HCT116 (cell line): Measurements from ENCODE around the gene DIAPH3. TPM values are rescaled to one million over a fixed set of nuclear protein-coding genes. Genes with fewer than 3 reads are reported as not detected.

ENCODE experiments used
- ATAC-seq: fragments of 200-7000 bp; cut with Tn5 transposase; 2 replicates; pipeline ENCODE4 v1.9.1; 2020; ENCODE audit warnings: mild to moderate bottlenecking, moderate library complexity
- BruUV-seq: library from RNA; stranded (reverse); fragments of 400-500 nt; replicated peaks from 2 replicates; lab custom pipeline; 2021; lab: Mats Ljungman, UMichigan
- CTCF ChIA-PET: fragments of 300-600 bp; sonication (Branson Sonifier 250); formaldehyde crosslinking; loops from one replicate; lab custom pipeline; 2021; ENCODE audit warnings: antibody characterized with exemption; lab: Charles Lee
- POLR2A ChIA-PET: fragments of 300-600, 350-600 bp; sonication (Branson Sonifier 250); formaldehyde crosslinking; loops from one replicate; lab custom pipeline; 2021; ENCODE audit warnings: antibody characterized with exemption; lab: Charles Lee
- RAD21 ChIA-PET, 2 experiments: fragments of 300-600 bp; sonication (Branson Sonifier 250); formaldehyde crosslinking; loops; one replicate each; lab custom pipeline; 2023; ENCODE audit warnings: low total read pairs in 2 of 2; ENCODE audit not compliant: uncharacterized antibody in 2 of 2, unreplicated experiment in 2 of 2, low non-redundant PET in 1 of 2; lab: Charles Lee
- DNase-seq: peaks from one replicate; pipeline ENCODE4 v3.0.0-alpha.2; 2010; ENCODE audit warnings: low read depth, low spot score
- H2AFZ ChIP-seq: fragments of 200-600 bp; shearing (Covaris generic), sonication (generic); 2 replicates; pipeline ENCODE4 v1.6.1; 2017; ENCODE audit warnings: low read depth, mixed run types, mixed read lengths, antibody characterized with exemption, low read length; ENCODE audit not compliant: poor library complexity, severe bottlenecking
- H3K27ac ChIP-seq: 2 replicates; pipeline ENCODE4 v1.5.1; 2012; ENCODE audit warnings: low read depth, low read length
- H3K27me3 ChIP-seq: fragments of 200-600 bp; sonication (generic); 2 replicates; pipeline ENCODE4 v1.6.1; 2016; ENCODE audit warnings: mixed run types, low read length, mixed read lengths; ENCODE audit not compliant: insufficient read depth
- H3K36me3 ChIP-seq, 2 experiments: fragments of 200-500 bp in 1 of 2; fragments of 200-600 bp in 1 of 2; sonication (Bioruptor generic) in 1 of 2; sonication (generic) in 1 of 2; 2 replicates each; pipeline versions ENCODE4 v1.5.1 to v1.6.1; 2014 to 2016; ENCODE audit warnings: low read length in 2 of 2, inconsistent platforms in 1 of 2, mixed read lengths in 1 of 2, mixed run types in 1 of 2; ENCODE audit not compliant: insufficient read depth in 2 of 2, control insufficient read depth in 1 of 2
- H3K4me1 ChIP-seq, 2 experiments: fragments of 200-600 bp in 1 of 2; sonication (generic) in 1 of 2; 2 replicates each; pipeline versions ENCODE4 v1.5.1 to v1.6.1; 2012 to 2017; ENCODE audit warnings: low read length in 2 of 2, inconsistent platforms in 1 of 2, mild to moderate bottlenecking in 1 of 2, mixed read lengths in 1 of 2, mixed run types in 1 of 2, moderate library complexity in 1 of 2; ENCODE audit not compliant: insufficient read depth in 2 of 2, control insufficient read depth in 1 of 2
- H3K4me2 ChIP-seq: fragments of 200-600 bp; sonication (generic); 2 replicates; pipeline ENCODE4 v1.6.1; 2017; ENCODE audit warnings: mixed run types, low read length, mixed read lengths
- H3K4me3 ChIP-seq, 2 experiments: fragments of 200-600 bp in 1 of 2; sonication (generic) in 1 of 2; replicated peaks in 1 of 2; 2 replicates each; pipeline ENCODE4 v1.5.1; 2011 to 2016; ENCODE audit warnings: low read length in 2 of 2, control low read depth in 1 of 2, low read depth in 1 of 2, mild to moderate bottlenecking in 1 of 2, mixed read lengths in 1 of 2, mixed run types in 1 of 2
- H3K79me2 ChIP-seq: fragments of 200-600 bp; sonication (generic); 2 replicates; pipeline ENCODE4 v1.6.1; 2017; ENCODE audit warnings: mild to moderate bottlenecking, mixed run types, low read length, moderate library complexity, mixed read lengths; ENCODE audit not compliant: insufficient read depth
- H3K9ac ChIP-seq: fragments of 200-600 bp; sonication (generic); 2 replicates; pipeline ENCODE4 v1.6.1; 2016; ENCODE audit warnings: low read length, mixed read lengths
- H3K9me2 ChIP-seq: fragments of 200-600 bp; sonication (generic), shearing (Covaris generic); 2 replicates; pipeline ENCODE4 v1.6.1; 2017; ENCODE audit warnings: mixed run types, mild to moderate bottlenecking, moderate library complexity; ENCODE audit not compliant: insufficient read depth
- H3K9me3 ChIP-seq, 2 experiments: fragments of 200-500 bp in 1 of 2; fragments of 200-600 bp in 1 of 2; sonication (Bioruptor generic) in 1 of 2; sonication (generic) in 1 of 2; 2 replicates each; pipeline ENCODE4 v1.6.1; 2014 to 2017; ENCODE audit warnings: low read length in 2 of 2, mixed read lengths in 2 of 2, inconsistent platforms in 1 of 2, low read depth in 1 of 2, mild to moderate bottlenecking in 1 of 2, mixed run types in 1 of 2, moderate library complexity in 1 of 2; ENCODE audit not compliant: control insufficient read depth in 1 of 2, insufficient read depth in 1 of 2
- H4K20me1 ChIP-seq: fragments of 200-600 bp; sonication (generic), shearing (Covaris generic); 2 replicates; pipeline ENCODE4 v1.6.1; 2017; ENCODE audit warnings: mixed run types, mild to moderate bottlenecking, moderate library complexity; ENCODE audit not compliant: insufficient read depth
- CEBPB ChIP-seq: IDR thresholded peaks from 2 replicates; pipeline ENCODE4 v1.6.1; 2012; ENCODE audit warnings: low read depth
- EGR1 ChIP-seq: IDR thresholded peaks from 2 replicates; pipeline ENCODE4 v1.6.1; 2012; ENCODE audit warnings: low read depth
- ELF1 ChIP-seq: IDR thresholded peaks from 2 replicates; pipeline ENCODE4 v1.6.1; 2012; ENCODE audit warnings: low read depth, borderline replicate concordance
- EZH2 ChIP-seq: fragments of 200-600 bp; sonication (generic); IDR thresholded peaks from 2 replicates; pipeline ENCODE4 v1.6.1; 2017; ENCODE audit warnings: antibody characterized with exemption, mixed run types
- EZH2phosphoT487 ChIP-seq: fragments of 200-600 bp; IDR thresholded peaks from 2 replicates; pipeline ENCODE4 v1.6.1; 2018; ENCODE audit warnings: antibody characterized with exemption, borderline replicate concordance
- FOSL1 ChIP-seq: IDR thresholded peaks from 2 replicates; pipeline ENCODE4 v1.6.1; 2012; ENCODE audit warnings: low read depth
- JUND ChIP-seq: IDR thresholded peaks from 2 replicates; pipeline ENCODE4 v1.6.1; 2012
- YY1 ChIP-seq: IDR thresholded peaks from 2 replicates; pipeline ENCODE4 v1.6.1; 2011; ENCODE audit warnings: low read length, low read depth, moderate library complexity, mild to moderate bottlenecking; ENCODE audit not compliant: insufficient replicate concordance; ENCODE audit errors: extremely low read depth
- intact Hi-C: fragments of 100-400 bp; cut with micrococcal nuclease; formaldehyde crosslinking; loops from 2 replicates; pipeline ENCODE4 v1.10.0; 2022
- total RNA-seq: library from RNA; stranded (reverse); gene quantifications from one replicate; pipeline ENCODE4 v1.2.1, GENCODE V29; 2021; ENCODE audit not compliant: unreplicated experiment
- TF ChIP-seq, protein P1 (sequence below), 3 experiments: fragments of 200-600 bp in 1 of 3; sonication (generic) in 1 of 3; IDR thresholded peaks in 2 of 3; conservative IDR thresholded peaks in 1 of 3; 2 replicates each; pipeline ENCODE4 v1.5.1; 2012 to 2017; ENCODE audit warnings: low read depth in 2 of 3, low read length in 2 of 3, antibody characterized with exemption in 1 of 3, borderline replicate concordance in 1 of 3, control low read depth in 1 of 3, mild to moderate bottlenecking in 1 of 3, mixed read lengths in 1 of 3, mixed run types in 1 of 3, moderate library complexity in 1 of 3; ENCODE audit not compliant: insufficient read depth in 1 of 3

DIAPH3 gene
- total RNA-seq, 1 experiment from 2014 or later: 22.8 TPM

DNA sequence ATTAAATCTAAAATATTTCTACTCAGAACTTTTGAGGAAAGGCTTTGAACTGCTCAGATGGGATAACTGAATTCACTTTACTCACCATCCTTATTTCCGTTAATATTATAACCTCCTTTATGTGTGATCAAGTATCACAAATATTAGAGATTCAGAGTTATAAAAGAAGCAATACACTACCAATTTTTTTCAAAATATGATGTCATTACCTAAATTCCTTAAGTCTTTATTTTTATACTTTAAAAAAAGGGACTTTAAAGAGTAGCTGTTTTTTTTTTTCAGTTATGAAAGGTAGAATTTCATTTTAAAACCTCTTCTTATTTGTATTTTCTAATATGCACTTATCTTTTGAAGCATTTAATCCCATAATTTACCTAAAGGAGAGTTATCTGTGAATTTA is 239.5 kb downstream of the DIAPH3 start:
- Histone ChIP-seq H3K27ac (no peak overlapping the region), H3K4me2 (no peak overlapping the region), H4K20me1 (no peaks in the 10 kb centered on the region), H3K9ac (no peak overlapping the region), H3K9me2 (0 out of 2 replicates have a peak, but pooled peaks cover 3% of the 10 kb centered on the region), H3K36me3 (no peaks in the 10 kb centered on the region), H3K9me3 (no peaks in the 10 kb centered on the region), H3K27me3 (no peaks in the 10 kb centered on the region), H3K4me3 (no peak overlapping the region), H3K79me2 (no peaks in the 10 kb centered on the region), H3K4me1 (no peaks in the 10 kb centered on the region), H2AFZ (no peak overlapping the region)
- ChIA-PET CTCF (no interaction called here), POLR2A (no interaction called here), RAD21 (interaction anchor here in 1 of 2 experiments (0.6 kb wide), 1 partner anchor 14 kb away, joined by 3 read pairs; no protein-coding TSS in a partner anchor)
- TF ChIP-seq CEBPB: no peak
- no peak for TF ChIP-seq EGR1
- no peak for TF ChIP-seq JUND
- no peak for TF ChIP-seq EZH2phosphoT487
- no peak for TF ChIP-seq EZH2
- TF ChIP-seq ELF1: no peak
- TF ChIP-seq FOSL1: no peak
- DNase-seq (no peak), ATAC-seq (no peak)
- no TSS peak for BruUV-seq
- intact Hi-C loops: no loop called here

GRCh38 chr13:59915252-59915651 is 248.5 kb downstream of the DIAPH3 start:
- Histone ChIP-seq H3K9me2 (no peaks in the 10 kb centered on the region), H3K36me3 (no peaks in the 10 kb centered on the region), H3K79me2 (no peaks in the 10 kb centered on the region), H3K9me3 (no peaks in the 10 kb centered on the region), H3K27me3 (no peaks in the 10 kb centered on the region), H2AFZ (no peak overlapping the region), H3K27ac (no peak overlapping the region), H3K4me1 (no peaks in the 10 kb centered on the region), H3K4me2 (no peak overlapping the region), H4K20me1 (no peaks in the 10 kb centered on the region), H3K9ac (no peak overlapping the region), H3K4me3 (no peak overlapping the region)
- no peak for TF ChIP-seq YY1
- TF ChIP-seq, protein P1, sequence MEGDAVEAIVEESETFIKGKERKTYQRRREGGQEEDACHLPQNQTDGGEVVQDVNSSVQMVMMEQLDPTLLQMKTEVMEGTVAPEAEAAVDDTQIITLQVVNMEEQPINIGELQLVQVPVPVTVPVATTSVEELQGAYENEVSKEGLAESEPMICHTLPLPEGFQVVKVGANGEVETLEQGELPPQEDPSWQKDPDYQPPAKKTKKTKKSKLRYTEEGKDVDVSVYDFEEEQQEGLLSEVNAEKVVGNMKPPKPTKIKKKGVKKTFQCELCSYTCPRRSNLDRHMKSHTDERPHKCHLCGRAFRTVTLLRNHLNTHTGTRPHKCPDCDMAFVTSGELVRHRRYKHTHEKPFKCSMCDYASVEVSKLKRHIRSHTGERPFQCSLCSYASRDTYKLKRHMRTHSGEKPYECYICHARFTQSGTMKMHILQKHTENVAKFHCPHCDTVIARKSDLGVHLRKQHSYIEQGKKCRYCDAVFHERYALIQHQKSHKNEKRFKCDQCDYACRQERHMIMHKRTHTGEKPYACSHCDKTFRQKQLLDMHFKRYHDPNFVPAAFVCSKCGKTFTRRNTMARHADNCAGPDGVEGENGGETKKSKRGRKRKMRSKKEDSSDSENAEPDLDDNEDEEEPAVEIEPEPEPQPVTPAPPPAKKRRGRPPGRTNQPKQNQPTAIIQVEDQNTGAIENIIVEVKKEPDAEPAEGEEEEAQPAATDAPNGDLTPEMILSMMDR (IDR thresholded peaks at IDR 0.05 in 2 of 3, conservative IDR thresholded peaks at IDR 0.05 in 1 of 3; ENCODE audit: borderline replicate concordance in 1 of 3, insufficient read depth in 1 of 3, low read depth in 2 of 3, low read length in 2 of 3): no peak
- intact Hi-C loops: no loop called here
- ChIA-PET POLR2A (no interaction called here), RAD21 (no interaction called here), CTCF (interaction anchor here (1.0 kb wide), 1 partner anchor 9 kb away, joined by 3 read pairs; no protein-coding TSS in a partner anchor)
- no TSS peak for BruUV-seq
- ATAC-seq (no peak), DNase-seq (no peak)
